GM11168 (cell line): ENCODE measurements around the gene AFAP1L2.

Source experiments
- in situ Hi-C: fragments of 300-500 bp; cut with MboI; formaldehyde crosslinking; loops from one replicate; pipeline ENCODE4 v1.12.0; 2022; ENCODE audit warnings: low sequenced_read_pairs; ENCODE audit not compliant: unreplicated experiment

Gene AFAP1L2

GRCh38 chr10:114319406-114320248 lies 84.7 kb downstream of the AFAP1L2 start:
- in situ Hi-C loops = no loop called here

GRCh38 chr10:114316744-114317143 lies 87.6 kb downstream of the AFAP1L2 start:
- in situ Hi-C loops = no loop called here

- in situ Hi-C loops = no loop called here
Measured at GRCh38 chr10:114315566-114316420, 88.5 kb downstream of the AFAP1L2 start.

- in situ Hi-C loops = no loop called here
Measured at GRCh38 chr10:114313866-114314265, 90.4 kb downstream of the AFAP1L2 start.

GRCh38 chr10:114313139-114313538 lies 91.2 kb downstream of the AFAP1L2 start:
- in situ Hi-C loops = no loop called here

GRCh38 chr10:114311496-114312209 lies 92.6 kb downstream of the AFAP1L2 start:
- in situ Hi-C loops = no loop called here

- in situ Hi-C loops = no loop called here
Measured at GRCh38 chr10:114311023-114311422, 93.3 kb downstream of the AFAP1L2 start.

- in situ Hi-C loops = no loop called here
Measured at GRCh38 chr10:114310346-114310745, 94.0 kb downstream of the AFAP1L2 start.

- in situ Hi-C loops = no loop called here
Measured at GRCh38 chr10:114309364-114309651, 95.0 kb downstream of the AFAP1L2 start.

GRCh38 chr10:114308531-114309363 lies 95.6 kb downstream of the AFAP1L2 start:
- in situ Hi-C loops = no loop called here

- in situ Hi-C loops = no loop called here
Measured at GRCh38 chr10:114307731-114308130, 96.6 kb downstream of the AFAP1L2 start.

GRCh38 chr10:114306116-114306973 lies 98.0 kb downstream of the AFAP1L2 start:
- in situ Hi-C loops = no loop called here

- in situ Hi-C loops = no loop called here
Measured at GRCh38 chr10:114305521-114305925, 98.8 kb downstream of the AFAP1L2 start.

- in situ Hi-C loops = no loop called here
Measured at GRCh38 chr10:114304571-114305421, 99.5 kb downstream of the AFAP1L2 start.

GRCh38 chr10:114304017-114304570 lies 100.2 kb downstream of the AFAP1L2 start:
- in situ Hi-C loops = no loop called here

GRCh38 chr10:114303556-114303955 lies 100.7 kb downstream of the AFAP1L2 start:
- in situ Hi-C loops = no loop called here

GRCh38 chr10:114301951-114302710 lies 102.2 kb downstream of the AFAP1L2 start:
- in situ Hi-C loops = no loop called here
